SK-N-SH treated with all-trans-retinoic acid at 6 μM for 48 hours (cell line): ENCODE results near the gene ARAP1.

ENCODE experiments used
- ATAC-seq: fragments of 200-7000 bp; cut with Tn5 transposase; 3 replicates; pipeline ENCODE4 v1.9.1; 2020; ENCODE audit warnings: mild to moderate bottlenecking, moderate library complexity
- BACH2 ChIP-seq: fragments of 250-450 bp; sonication (Bioruptor Pico); IDR thresholded peaks from 2 replicates; pipeline ENCODE4 v1.9.0; 2021; ENCODE audit warnings: mild to moderate bottlenecking, borderline replicate concordance
- CREB5 ChIP-seq: fragments of 250-450 bp; sonication (Bioruptor Pico); IDR thresholded peaks from 2 replicates; pipeline ENCODE4 v1.5.1; 2020; ENCODE audit warnings: low read depth, mild to moderate bottlenecking, moderate library complexity
- CSDC2 ChIP-seq: fragments of 250-450 bp; sonication (Bioruptor Pico); IDR thresholded peaks from 2 replicates; pipeline ENCODE4 v1.5.0; 2020; ENCODE audit warnings: mild to moderate bottlenecking, moderate library complexity
- CSRNP3 ChIP-seq: fragments of 250-450 bp; sonication (Bioruptor Pico); IDR thresholded peaks from 2 replicates; pipeline ENCODE4 v1.5.1; 2021; ENCODE audit warnings: mild to moderate bottlenecking, moderate library complexity
- ESRRG ChIP-seq: fragments of 250-450 bp; sonication (Bioruptor Pico); IDR thresholded peaks from 2 replicates; pipeline ENCODE4 v1.6.1; 2021; ENCODE audit warnings: mild to moderate bottlenecking
- GLIS3 ChIP-seq: fragments of 250-450 bp; sonication (Bioruptor Pico); IDR thresholded peaks from 2 replicates; pipeline ENCODE4 v1.5.0; 2020; ENCODE audit warnings: mild to moderate bottlenecking, moderate library complexity
- ISL1 ChIP-seq: fragments of 250-450 bp; sonication (Bioruptor Pico); IDR thresholded peaks from 2 replicates; pipeline ENCODE4 v2.1.2; 2022; ENCODE audit warnings: mild to moderate bottlenecking, moderate library complexity
- OSR1 ChIP-seq: fragments of 250-450 bp; sonication (Bioruptor Pico); IDR thresholded peaks from 2 replicates; pipeline ENCODE4 v1.8.0; 2022; ENCODE audit warnings: moderate library complexity, mild to moderate bottlenecking, inconsistent platforms
- PATZ1 ChIP-seq: fragments of 250-450 bp; sonication (Bioruptor Pico); IDR thresholded peaks from 2 replicates; pipeline ENCODE4 v1.8.0; 2020; ENCODE audit warnings: mild to moderate bottlenecking, moderate library complexity, borderline replicate concordance
- POU6F1 ChIP-seq: fragments of 250-450 bp; sonication (Bioruptor Pico); IDR thresholded peaks from 2 replicates; pipeline ENCODE4 v1.8.0; 2021; ENCODE audit warnings: low read depth, mild to moderate bottlenecking, moderate library complexity, borderline replicate concordance
- PPARA ChIP-seq: fragments of 250-450 bp; sonication (Bioruptor Pico); IDR thresholded peaks from 2 replicates; pipeline ENCODE4 v1.5.0; 2020; ENCODE audit warnings: mild to moderate bottlenecking, borderline replicate concordance
- RARB ChIP-seq: fragments of 250-450 bp; sonication (Bioruptor Pico); IDR thresholded peaks from 2 replicates; pipeline ENCODE4 v1.8.0; 2021; ENCODE audit warnings: mild to moderate bottlenecking, moderate library complexity
- SNAI2 ChIP-seq: fragments of 250-450 bp; sonication (Bioruptor Pico); IDR thresholded peaks from 2 replicates; pipeline ENCODE4 v1.5.0; 2020; ENCODE audit warnings: mild to moderate bottlenecking, moderate library complexity
- TCF4 ChIP-seq: fragments of 250-450 bp; sonication (Bioruptor Pico); IDR thresholded peaks from 2 replicates; pipeline ENCODE4 v1.8.0; 2021; ENCODE audit warnings: mild to moderate bottlenecking, moderate library complexity, borderline replicate concordance
- TOX ChIP-seq: fragments of 250-450 bp; sonication (Bioruptor Pico); IDR thresholded peaks from 2 replicates; pipeline ENCODE4 v1.8.0; 2021; ENCODE audit warnings: mild to moderate bottlenecking, moderate library complexity, borderline replicate concordance
- TSHZ2 ChIP-seq: fragments of 250-450 bp; sonication (Bioruptor Pico); IDR thresholded peaks from 2 replicates; pipeline ENCODE4 v1.5.0; 2020; ENCODE audit warnings: mild to moderate bottlenecking, moderate library complexity
- ZC3H10 ChIP-seq: fragments of 250-450 bp; sonication (Bioruptor Pico); IDR thresholded peaks from 2 replicates; pipeline ENCODE4 v1.5.1; 2021; ENCODE audit warnings: mild to moderate bottlenecking, moderate library complexity
- ZFP30 ChIP-seq: fragments of 450-650 bp; formaldehyde crosslinking; IDR thresholded peaks from 2 replicates; pipeline ENCODE4 v1.5.0; 2022; ENCODE audit warnings: mild to moderate bottlenecking, moderate library complexity
- ZNF565 ChIP-seq: fragments of 450-650 bp; formaldehyde crosslinking; conservative IDR thresholded peaks from 2 replicates; pipeline ENCODE4 v1.5.0; 2020; ENCODE audit warnings: low read depth, mild to moderate bottlenecking, moderate library complexity
- ZNF70 ChIP-seq: fragments of 450-650 bp; formaldehyde crosslinking; IDR thresholded peaks from 2 replicates; pipeline ENCODE4 v1.5.0; 2020; ENCODE audit warnings: mild to moderate bottlenecking, moderate library complexity
- ZNF8 ChIP-seq: fragments of 450-650 bp; formaldehyde crosslinking; IDR thresholded peaks from 2 replicates; pipeline ENCODE4 v1.5.0; 2020; ENCODE audit warnings: mild to moderate bottlenecking, moderate library complexity

ARAP1 gene

GRCh38 chr11:72669527-72669926 is 82.7 kb downstream of the ARAP1 start:
- ATAC-seq, result no peak
- TF ChIP-seq ESRRG (no peak), PATZ1 (no peak), ZFP30 (CRISPR knock-in tag) (no peak), GLIS3 (CRISPR knock-in tag) (no peak), ISL1 (no peak), TOX (CRISPR knock-in tag) (no peak), ZNF565 (CRISPR knock-in tag) (no peak), SNAI2 (CRISPR knock-in tag) (no peak), RARB (CRISPR knock-in tag) (no peak), BACH2 (CRISPR knock-in tag) (no peak), TSHZ2 (CRISPR knock-in tag) (no peak), POU6F1 (CRISPR knock-in tag) (no peak), ZNF70 (CRISPR knock-in tag) (no peak), ZNF8 (CRISPR knock-in tag) (no peak), CREB5 (CRISPR knock-in tag) (no peak)

GRCh38 chr11:72668629-72669347 is 83.4 kb downstream of the ARAP1 start:
- ATAC-seq, result no peak
- no peak for TF ChIP-seq POU6F1 (CRISPR knock-in tag)
- TF ChIP-seq BACH2 (CRISPR knock-in tag), result no peak
- no peak for TF ChIP-seq ZNF8 (CRISPR knock-in tag)
- no peak for TF ChIP-seq TSHZ2 (CRISPR knock-in tag)
- no peak for TF ChIP-seq RARB (CRISPR knock-in tag)
- no peak for TF ChIP-seq SNAI2 (CRISPR knock-in tag)
- no peak for TF ChIP-seq PPARA (CRISPR knock-in tag)
- no peak for TF ChIP-seq CSDC2 (CRISPR knock-in tag)
- no peak for TF ChIP-seq ZFP30 (CRISPR knock-in tag)
- TF ChIP-seq ZC3H10 (CRISPR knock-in tag), result no peak
- TF ChIP-seq CSRNP3, result no peak
- TF ChIP-seq ISL1, result no peak
- TF ChIP-seq OSR1, result no peak
- TF ChIP-seq ESRRG, result no peak
- no peak for TF ChIP-seq TCF4 (CRISPR knock-in tag)
- no peak for TF ChIP-seq GLIS3 (CRISPR knock-in tag)
- TF ChIP-seq ZNF565 (CRISPR knock-in tag), result no peak
- TF ChIP-seq CREB5 (CRISPR knock-in tag), result no peak
- TF ChIP-seq TOX (CRISPR knock-in tag), result no peak
